CD14-positive monocyte (primary cell): Measurements from ENCODE around the gene HHIP. TPM values are rescaled to one million over a fixed set of nuclear protein-coding genes. Genes with fewer than 3 reads are reported as not detected.

Experiments used
- DNase-seq, 3 donors: peaks; one replicate each; pipeline ENCODE4 v3.0.0-alpha.2; 2011 to 2022
- H2AFZ ChIP-seq: 2 replicates; pipeline ENCODE4 v1.6.0; 2012; ENCODE audit warnings: mild to moderate bottlenecking, low read depth, low read length, inconsistent platforms; ENCODE audit not compliant: insufficient read depth, poor library complexity, severe bottlenecking
- H3K27ac ChIP-seq, 2 donors: 1 replicate in 1 of 2; 2 replicates in 1 of 2; pipeline ENCODE4 v1.5.1; 2012 to 2013; ENCODE audit warnings: low read length in 2 of 2, control low read depth in 1 of 2, inconsistent platforms in 1 of 2, low read depth in 1 of 2, mild to moderate bottlenecking in 1 of 2
- H3K27me3 ChIP-seq, 2 donors: one replicate each; pipeline versions ENCODE4 v1.6.0 to v1.6.1; 2011 to 2013; ENCODE audit warnings: low read length in 2 of 2; ENCODE audit not compliant: control insufficient read depth in 2 of 2, insufficient read depth in 2 of 2
- H3K36me3 ChIP-seq, 2 donors: replicated peaks in 1 of 2; 1 replicate in 1 of 2; 2 replicates in 1 of 2; pipeline versions ENCODE4 v1.5.1 to v1.6.1; 2012 to 2013; ENCODE audit warnings: low read length in 2 of 2, control low read depth in 1 of 2, inconsistent platforms in 1 of 2, mild to moderate bottlenecking in 1 of 2; ENCODE audit not compliant: insufficient read depth in 2 of 2, control insufficient read depth in 1 of 2
- H3K4me1 ChIP-seq, 2 donors: 1 replicate in 1 of 2; 2 replicates in 1 of 2; pipeline versions ENCODE4 v1.5.1 to v1.6.1; 2012 to 2013; ENCODE audit warnings: low read length in 2 of 2, control low read depth in 1 of 2, inconsistent platforms in 1 of 2, mild to moderate bottlenecking in 1 of 2, moderate library complexity in 1 of 2; ENCODE audit not compliant: insufficient read depth in 2 of 2, control insufficient read depth in 1 of 2
- H3K4me2 ChIP-seq: replicated peaks from 2 replicates; pipeline ENCODE3; 2012; ENCODE audit warnings: low read length, moderate library complexity, mild to moderate bottlenecking; ENCODE audit not compliant: poor library complexity, severe bottlenecking; ENCODE audit errors: extremely low read depth
- H3K4me3 ChIP-seq, 3 experiments: fragments of 200-600 bp in 1 of 3; sonication (generic) in 1 of 3; replicated peaks in 1 of 3; 1 replicate in 2 of 3; 2 replicates in 1 of 3; pipeline ENCODE4 v1.5.1; 2011 to 2013; ENCODE audit warnings: low read length in 3 of 3, mild to moderate bottlenecking in 3 of 3, control low read depth in 2 of 3, low read depth in 2 of 3, inconsistent platforms in 1 of 3, moderate library complexity in 1 of 3
- H3K79me2 ChIP-seq: 2 replicates; pipeline ENCODE4 v1.6.0; 2012; ENCODE audit warnings: mild to moderate bottlenecking, control low read depth, inconsistent platforms, low read length, moderate library complexity; ENCODE audit not compliant: insufficient read depth
- H3K9ac ChIP-seq: 2 replicates; pipeline ENCODE4 v1.6.0; 2017; ENCODE audit warnings: low read length, mild to moderate bottlenecking; ENCODE audit not compliant: insufficient read depth, poor library complexity, severe bottlenecking
- H3K9me3 ChIP-seq, 2 donors: replicated peaks in 1 of 2; 1 replicate in 1 of 2; 2 replicates in 1 of 2; pipeline versions ENCODE4 v1.5.1 to v1.6.1; 2012 to 2013; ENCODE audit warnings: low read length in 2 of 2, control low read depth in 1 of 2; ENCODE audit not compliant: control insufficient read depth in 1 of 2, insufficient read depth in 1 of 2
- H4K20me1 ChIP-seq: 2 replicates; pipeline ENCODE4 v1.6.0; 2012; ENCODE audit warnings: mild to moderate bottlenecking, low read length, control low read depth, moderate library complexity; ENCODE audit not compliant: insufficient read depth
- H3K27ac Mint-ChIP-seq, 7 donors: one replicate each; pipeline ENCODE4 v1.8.0; 2020; ENCODE audit warnings: mild to moderate bottlenecking in 7 of 7, mixed read lengths in 7 of 7, moderate library complexity in 6 of 7, inconsistent platforms in 2 of 7
- H3K27me3 Mint-ChIP-seq, 3 donors: one replicate each; pipeline ENCODE4 v1.8.0; 2021 to 2022; ENCODE audit warnings: low read depth in 3 of 3, mild to moderate bottlenecking in 3 of 3, mixed read lengths in 3 of 3, moderate library complexity in 3 of 3, inconsistent platforms in 1 of 3
- H3K36me3 Mint-ChIP-seq, 2 donors: one replicate each; pipeline ENCODE4 v1.8.0; 2020; ENCODE audit warnings: mixed read lengths in 2 of 2, inconsistent platforms in 1 of 2, mild to moderate bottlenecking in 1 of 2
- H3K4me1 Mint-ChIP-seq: one replicate; pipeline ENCODE4 v1.8.0; 2020; ENCODE audit warnings: mild to moderate bottlenecking, mixed read lengths
- H3K4me3 Mint-ChIP-seq, 2 donors: one replicate each; pipeline ENCODE4 v1.8.0; 2020; ENCODE audit warnings: mild to moderate bottlenecking in 2 of 2, mixed read lengths in 2 of 2, moderate library complexity in 1 of 2
- H3K9me3 Mint-ChIP-seq, 7 donors: one replicate each; pipeline ENCODE4 v1.8.0; 2020 to 2022; ENCODE audit warnings: mixed read lengths in 7 of 7, mild to moderate bottlenecking in 6 of 7, moderate library complexity in 6 of 7, inconsistent platforms in 2 of 7
- WGBS: methylation state at CpG from one replicate; pipeline ENCODE4 v1.1.5; 2013; ENCODE audit warnings: missing lambda C conversion rate; ENCODE audit not compliant: insufficient coverage; 5-methylcytosine and 5-hydroxymethylcytosine counted together
- intact Hi-C, 2 donors: fragments of 100-400 bp; cut with micrococcal nuclease; formaldehyde crosslinking; loops; one replicate each; pipeline versions ENCODE4 v1.15.0 to v1.15.1; 2023
- polyA plus RNA-seq, 3 donors: library from polyadenylated mRNA; depleted of rRNA in 1 of 3; unstranded in 2 of 3; stranded (reverse) in 1 of 3; fragments of 300-500 nt in 2 of 3; fragments of >200 nt in 1 of 3; fragmentation: Illumina TruSeq in 2 of 3; gene quantifications; 1 replicate in 2 of 3; 2 replicates in 1 of 3; pipeline ENCODE4 v1.2.3, GENCODE V29; 2012 to 2021
- TF ChIP-seq, protein P1 (sequence below): fragments of 200-600 bp; IDR thresholded peaks from one replicate; pipeline ENCODE4 v1.8.0; 2022; ENCODE audit warnings: antibody characterized with exemption, mild to moderate bottlenecking

HHIP gene
- polyA plus RNA-seq, 3 donors, result not detected

DNA sequence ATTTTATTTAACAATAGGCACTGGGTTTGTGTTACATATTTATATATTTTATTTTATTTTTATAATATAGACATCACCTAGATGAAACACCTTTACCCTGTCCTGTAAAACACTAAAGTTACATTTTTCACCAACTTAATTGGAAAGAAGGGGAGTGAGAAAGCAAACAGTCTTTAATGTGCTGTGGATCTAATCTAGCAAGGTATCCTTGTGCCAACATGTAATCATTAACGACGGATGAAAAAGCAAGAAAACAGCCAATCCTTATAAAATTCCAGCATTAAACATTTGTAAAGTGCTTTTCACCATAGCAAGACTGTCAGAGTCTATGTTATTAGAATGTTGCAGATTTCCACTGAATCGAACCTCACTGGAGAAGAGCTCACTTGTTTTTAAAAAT is 92.7 kb downstream of the HHIP start:
- no peaks in the 10 kb centered on the region for H3K9me3 Mint-ChIP-seq
- H3K27ac Mint-ChIP-seq, result no peak overlapping the region
- DNase-seq, result no peak
- no peaks in the 10 kb centered on the region for H3K36me3 ChIP-seq
- H3K4me1 ChIP-seq, result no peaks in the 10 kb centered on the region
- no peaks in the 10 kb centered on the region for H3K4me1 Mint-ChIP-seq
- no peaks in the 10 kb centered on the region for H3K27me3 ChIP-seq
- TF ChIP-seq, protein P1, sequence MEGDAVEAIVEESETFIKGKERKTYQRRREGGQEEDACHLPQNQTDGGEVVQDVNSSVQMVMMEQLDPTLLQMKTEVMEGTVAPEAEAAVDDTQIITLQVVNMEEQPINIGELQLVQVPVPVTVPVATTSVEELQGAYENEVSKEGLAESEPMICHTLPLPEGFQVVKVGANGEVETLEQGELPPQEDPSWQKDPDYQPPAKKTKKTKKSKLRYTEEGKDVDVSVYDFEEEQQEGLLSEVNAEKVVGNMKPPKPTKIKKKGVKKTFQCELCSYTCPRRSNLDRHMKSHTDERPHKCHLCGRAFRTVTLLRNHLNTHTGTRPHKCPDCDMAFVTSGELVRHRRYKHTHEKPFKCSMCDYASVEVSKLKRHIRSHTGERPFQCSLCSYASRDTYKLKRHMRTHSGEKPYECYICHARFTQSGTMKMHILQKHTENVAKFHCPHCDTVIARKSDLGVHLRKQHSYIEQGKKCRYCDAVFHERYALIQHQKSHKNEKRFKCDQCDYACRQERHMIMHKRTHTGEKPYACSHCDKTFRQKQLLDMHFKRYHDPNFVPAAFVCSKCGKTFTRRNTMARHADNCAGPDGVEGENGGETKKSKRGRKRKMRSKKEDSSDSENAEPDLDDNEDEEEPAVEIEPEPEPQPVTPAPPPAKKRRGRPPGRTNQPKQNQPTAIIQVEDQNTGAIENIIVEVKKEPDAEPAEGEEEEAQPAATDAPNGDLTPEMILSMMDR, result no peak
- H3K36me3 Mint-ChIP-seq, result no peaks in the 10 kb centered on the region
- H3K4me2 ChIP-seq, result no peak overlapping the region
- H3K4me3 Mint-ChIP-seq, result no peak overlapping the region
- H3K79me2 ChIP-seq, result no peaks in the 10 kb centered on the region
- H3K4me3 ChIP-seq, result no peak overlapping the region
- intact Hi-C loops, result no loop called here
- no peak overlapping the region for H3K9ac ChIP-seq
- H2AFZ ChIP-seq, result no peak overlapping the region
- no peak overlapping the region for H3K27ac ChIP-seq
- no peaks in the 10 kb centered on the region for H4K20me1 ChIP-seq
- H3K27me3 Mint-ChIP-seq, result no peaks in the 10 kb centered on the region
- no peaks in the 10 kb centered on the region for H3K9me3 ChIP-seq
- WGBS, result no CpG with 5 or more reads among the region's 3 CpGs

DNA sequence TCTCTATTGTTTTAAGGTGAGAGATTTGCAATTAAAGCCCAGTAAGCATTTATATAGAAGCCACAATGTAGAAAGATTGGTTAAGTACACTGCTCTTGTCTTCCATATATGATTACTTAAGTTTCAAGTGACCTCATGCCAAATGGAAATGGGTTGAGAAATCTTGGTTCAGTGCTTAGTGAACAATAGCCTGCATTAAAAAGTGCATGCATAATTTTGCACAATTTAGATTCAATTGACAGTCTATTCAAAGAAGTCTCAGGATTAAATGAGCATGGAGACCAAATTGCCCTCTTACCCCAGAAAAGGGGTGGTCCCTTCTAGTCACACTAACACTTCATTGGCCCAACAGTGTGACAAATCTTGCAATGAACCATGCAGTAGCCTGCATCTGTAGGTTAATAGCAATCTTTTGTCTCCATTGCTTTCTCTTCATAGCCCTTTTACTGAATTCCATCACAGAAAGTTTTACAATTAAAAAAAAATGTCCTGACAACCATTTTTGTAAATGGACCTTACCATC is 93.6 kb downstream of the HHIP start:
- no peak overlapping the region for H2AFZ ChIP-seq
- no peaks in the 10 kb centered on the region for H4K20me1 ChIP-seq
- H3K36me3 ChIP-seq, result no peaks in the 10 kb centered on the region
- H3K9me3 Mint-ChIP-seq, result no peaks in the 10 kb centered on the region
- no peaks in the 10 kb centered on the region for H3K27me3 ChIP-seq
- no peak overlapping the region for H3K9ac ChIP-seq
- no peak overlapping the region for H3K4me3 ChIP-seq
- H3K36me3 Mint-ChIP-seq, result no peaks in the 10 kb centered on the region
- TF ChIP-seq, protein P1, result no peak
- no peak overlapping the region for H3K27ac ChIP-seq
- no peak overlapping the region for H3K4me2 ChIP-seq
- intact Hi-C loops, result no loop called here
- no peak overlapping the region for H3K27ac Mint-ChIP-seq
- no peaks in the 10 kb centered on the region for H3K9me3 ChIP-seq
- H3K79me2 ChIP-seq, result no peaks in the 10 kb centered on the region
- no peaks in the 10 kb centered on the region for H3K4me1 Mint-ChIP-seq
- H3K27me3 Mint-ChIP-seq, result no peaks in the 10 kb centered on the region
- H3K4me3 Mint-ChIP-seq, result no peak overlapping the region
- no peaks in the 10 kb centered on the region for H3K4me1 ChIP-seq
- DNase-seq, result no peak
